GM19438 (cell line): ENCODE data around the gene PER2.

Experiments
- ATAC-seq: cut with Tn5 transposase; IDR thresholded peaks from one replicate; pipeline ENCODE4 v1.9.1; 2021; ENCODE audit warnings: low read depth; ENCODE audit not compliant: unreplicated experiment

Gene PER2

GRCh38 chr2:238270606-238271005, 17.8 kb downstream of the PER2 start:
- ATAC-seq: no peak

GRCh38 chr2:238269741-238270140, 18.7 kb downstream of the PER2 start:
- no peak for ATAC-seq

GRCh38 chr2:238267884-238268680, 20.3 kb downstream of the PER2 start:
- no peak for ATAC-seq

- no peak for ATAC-seq
These were observed 21.1 kb downstream of the PER2 start for GRCh38 chr2:238267341-238267710.

DNA sequence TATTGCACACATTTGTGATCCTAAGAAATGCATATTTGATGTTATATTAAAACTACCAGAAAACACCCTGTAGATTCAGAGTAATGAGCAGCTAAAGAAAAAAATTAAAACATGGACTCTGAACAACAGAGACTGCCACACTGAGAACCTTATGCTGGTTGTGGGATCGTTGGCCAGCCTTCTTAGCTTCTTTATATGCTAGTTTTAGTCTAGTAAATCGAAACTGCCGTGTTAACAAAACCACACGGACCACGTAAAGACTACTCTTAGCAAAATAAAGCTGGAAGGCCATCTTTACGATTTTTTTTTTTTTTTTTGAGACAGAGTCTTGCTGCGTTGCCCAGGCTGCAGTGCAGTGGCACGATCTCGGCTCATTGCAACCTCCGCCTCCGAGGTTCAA, 22.8 kb downstream of the PER2 start:
- ATAC-seq: no peak

- no peak for ATAC-seq
These were observed 24.3 kb downstream of the PER2 start for GRCh38 chr2:238264072-238264460.

- ATAC-seq: no peak
These were observed 25.0 kb downstream of the PER2 start for GRCh38 chr2:238263204-238264071.

DNA sequence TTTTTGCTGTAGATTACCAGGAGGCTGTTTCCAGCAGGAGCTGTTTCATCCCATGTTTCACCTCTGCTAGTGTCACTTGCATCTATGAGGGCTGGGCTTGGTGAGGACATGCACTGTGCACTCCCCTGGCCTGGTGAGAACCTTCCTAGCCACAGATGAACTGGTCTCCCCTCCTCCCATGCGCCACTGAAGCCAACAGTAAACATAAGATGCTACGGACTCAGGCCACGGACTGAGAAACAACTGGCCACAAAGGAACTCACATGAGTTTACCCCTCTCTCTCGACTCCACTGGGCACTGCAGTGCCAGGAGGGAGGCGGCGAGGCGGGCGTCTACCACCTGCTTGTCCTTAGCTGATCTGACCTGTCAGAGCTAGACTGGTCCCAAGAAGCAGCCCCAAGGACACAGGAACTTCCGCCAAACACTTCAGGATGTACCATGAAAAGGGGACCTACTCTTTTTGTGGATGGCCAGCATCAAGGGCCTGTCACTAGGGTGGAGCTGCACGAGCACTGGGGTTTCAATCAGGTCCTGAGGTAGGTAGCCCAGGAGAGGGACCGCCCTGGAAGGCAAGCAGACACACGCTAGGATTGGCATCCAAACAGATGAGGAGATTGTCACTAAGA, 25.8 kb downstream of the PER2 start:
- ATAC-seq: no peak

GRCh38 chr2:238261718-238262375, 26.6 kb downstream of the PER2 start:
- no peak for ATAC-seq

GRCh38 chr2:238260883-238261282, 27.5 kb downstream of the PER2 start:
- ATAC-seq: no peak

DNA sequence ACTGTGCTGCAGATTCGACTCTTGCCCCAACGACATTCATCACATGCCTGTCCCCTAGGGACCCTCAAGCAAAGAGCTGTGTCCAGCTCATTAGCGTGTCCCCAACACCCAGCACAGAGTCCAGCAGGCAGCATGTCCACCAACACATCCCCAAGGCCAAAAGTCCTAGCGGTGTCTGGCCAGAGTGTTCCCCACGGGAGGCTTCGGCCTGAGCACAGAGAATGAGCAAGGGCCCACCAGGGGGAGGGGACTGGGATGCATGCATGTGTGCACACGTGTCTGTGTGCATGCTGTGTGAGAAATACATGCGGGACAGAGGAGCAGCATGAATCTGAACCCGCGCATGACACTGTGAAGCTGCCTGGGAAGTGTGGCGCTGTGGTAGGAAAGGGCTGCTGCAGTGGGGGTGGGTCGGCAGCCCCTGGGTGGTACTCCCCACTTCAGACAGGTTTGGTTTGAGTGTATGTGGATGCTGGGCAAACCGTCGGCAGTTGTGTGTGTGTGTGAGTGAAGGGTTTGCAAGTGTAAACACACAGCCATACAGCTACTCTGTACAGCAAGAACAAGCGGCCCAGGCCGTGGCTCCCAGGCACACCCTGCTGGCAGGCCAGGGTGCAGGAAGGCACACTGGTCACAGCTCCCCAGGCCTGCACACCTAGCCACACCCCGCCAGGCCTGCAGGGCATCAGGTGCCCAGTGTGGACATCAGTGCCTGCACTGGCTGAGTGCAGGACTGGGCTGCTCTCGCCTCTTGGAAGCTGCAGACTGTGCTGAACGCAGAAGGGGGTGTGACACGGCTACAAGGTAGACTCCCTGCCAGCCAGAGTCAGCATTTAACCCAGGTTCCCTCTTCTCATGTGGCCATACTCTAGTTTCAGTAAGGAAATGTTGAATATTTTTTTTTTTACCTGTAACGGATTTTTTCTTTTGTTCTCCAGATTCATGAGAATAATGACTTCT, 29.1 kb downstream of the PER2 start:
- no peak for ATAC-seq

DNA sequence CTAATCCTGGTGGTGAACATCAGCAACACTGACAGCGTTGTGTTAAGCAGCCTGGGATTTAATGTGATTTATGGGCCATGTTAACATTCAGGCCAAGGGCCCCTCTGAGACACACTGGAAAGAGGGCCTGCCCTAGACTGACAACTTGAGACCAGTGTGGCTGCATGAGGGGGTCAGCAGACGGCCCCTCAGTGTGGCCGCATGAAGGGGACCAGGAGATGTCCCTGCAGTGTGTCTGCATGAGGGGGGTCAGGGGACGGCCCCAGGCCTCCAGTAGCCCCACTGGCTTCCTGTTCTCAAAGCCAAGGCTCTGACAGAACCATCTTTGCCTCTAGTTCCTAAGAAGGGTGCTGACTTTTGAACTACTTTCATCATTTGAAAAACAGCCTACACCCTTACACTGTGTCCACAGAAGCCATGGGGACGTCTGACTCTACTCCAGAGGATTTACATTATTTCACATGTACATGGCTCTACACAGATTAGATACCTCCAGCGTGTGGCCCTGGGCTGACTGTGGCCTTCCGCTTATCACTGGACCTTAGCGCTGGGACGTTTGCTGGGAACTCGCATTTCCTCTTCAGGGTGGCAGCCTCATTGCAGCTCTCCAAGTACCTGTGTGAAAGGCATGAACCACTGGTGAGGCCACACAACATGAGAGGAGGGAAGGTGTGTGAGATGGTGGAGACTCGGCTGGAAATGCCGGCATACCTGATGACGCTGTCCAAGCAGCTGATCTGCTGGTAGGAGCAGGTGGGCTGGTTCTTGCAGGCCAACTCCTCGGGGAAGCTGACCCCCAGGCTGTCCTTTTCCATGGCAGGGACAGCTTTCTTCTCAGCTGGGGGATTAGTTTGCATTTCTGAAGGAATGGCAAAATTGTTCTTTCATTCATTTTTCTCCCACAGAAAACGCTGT, 30.4 kb downstream of the PER2 start:
- ATAC-seq: no peak

DNA sequence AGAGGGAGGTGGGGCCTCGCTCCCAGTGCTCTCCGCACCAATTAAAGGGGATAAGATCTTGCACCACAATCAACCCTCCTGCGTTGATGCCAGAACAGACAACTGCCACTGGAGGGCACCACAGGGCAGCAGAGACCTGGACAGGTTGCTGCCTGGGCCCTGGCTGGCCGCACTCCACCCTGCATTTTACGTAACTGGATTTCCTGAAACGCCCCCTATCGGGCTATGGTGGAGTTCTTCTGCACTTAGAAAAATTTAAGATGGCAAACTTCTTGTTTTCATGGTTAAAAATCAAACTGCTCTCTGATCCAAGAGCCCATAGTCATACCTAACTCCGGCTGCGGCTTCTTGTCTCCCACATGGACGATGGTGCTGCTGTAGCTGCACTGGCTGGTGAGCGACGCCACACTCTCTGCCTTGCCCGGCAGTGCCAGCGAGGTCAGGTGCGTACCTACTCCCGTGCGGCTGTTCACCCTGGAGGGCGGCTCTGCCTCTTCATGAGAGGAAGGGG, 31.8 kb downstream of the PER2 start:
- no peak for ATAC-seq

GRCh38 chr2:238256111-238256510, 32.3 kb downstream of the PER2 start:
- ATAC-seq: no peak

DNA sequence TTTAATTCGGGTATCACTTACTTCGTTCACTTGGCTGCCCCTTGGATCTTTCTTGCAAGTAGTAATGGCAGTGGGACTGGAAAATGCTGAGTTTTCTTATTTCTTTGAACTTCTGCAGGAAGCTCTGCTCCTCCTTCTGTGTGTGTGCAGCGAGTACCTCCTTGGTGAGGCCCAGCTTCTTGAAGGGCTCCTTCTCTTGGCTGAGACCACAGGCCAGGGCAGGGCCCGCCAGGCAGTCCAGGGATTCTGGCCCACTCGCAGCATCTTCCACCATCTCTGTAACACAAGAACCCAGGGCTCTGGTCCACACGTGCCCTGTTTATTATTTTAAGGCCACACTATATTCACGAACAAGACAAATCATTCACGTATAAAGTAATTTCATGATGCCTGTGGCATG, 32.8 kb downstream of the PER2 start:
- ATAC-seq: no peak

DNA sequence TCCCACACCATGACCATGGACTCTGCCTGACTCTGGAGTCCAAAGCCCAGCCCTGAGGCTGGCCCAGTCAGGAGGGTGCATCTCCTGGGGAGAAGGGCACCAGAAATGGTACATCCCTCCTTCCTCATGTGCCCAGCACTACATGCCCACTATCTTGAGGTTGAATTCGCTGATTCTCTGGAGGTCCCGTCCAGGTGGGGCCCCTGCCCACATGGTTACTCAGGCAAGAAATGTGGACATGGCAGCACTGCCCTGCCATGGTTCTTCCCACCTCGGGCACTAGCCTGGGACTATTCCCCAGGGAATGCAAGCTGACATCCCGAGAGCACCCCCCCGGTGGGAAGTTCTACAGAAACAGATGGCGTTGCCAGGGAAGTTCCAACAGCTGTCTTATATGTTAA, 33.3 kb downstream of the PER2 start:
- no peak for ATAC-seq

DNA sequence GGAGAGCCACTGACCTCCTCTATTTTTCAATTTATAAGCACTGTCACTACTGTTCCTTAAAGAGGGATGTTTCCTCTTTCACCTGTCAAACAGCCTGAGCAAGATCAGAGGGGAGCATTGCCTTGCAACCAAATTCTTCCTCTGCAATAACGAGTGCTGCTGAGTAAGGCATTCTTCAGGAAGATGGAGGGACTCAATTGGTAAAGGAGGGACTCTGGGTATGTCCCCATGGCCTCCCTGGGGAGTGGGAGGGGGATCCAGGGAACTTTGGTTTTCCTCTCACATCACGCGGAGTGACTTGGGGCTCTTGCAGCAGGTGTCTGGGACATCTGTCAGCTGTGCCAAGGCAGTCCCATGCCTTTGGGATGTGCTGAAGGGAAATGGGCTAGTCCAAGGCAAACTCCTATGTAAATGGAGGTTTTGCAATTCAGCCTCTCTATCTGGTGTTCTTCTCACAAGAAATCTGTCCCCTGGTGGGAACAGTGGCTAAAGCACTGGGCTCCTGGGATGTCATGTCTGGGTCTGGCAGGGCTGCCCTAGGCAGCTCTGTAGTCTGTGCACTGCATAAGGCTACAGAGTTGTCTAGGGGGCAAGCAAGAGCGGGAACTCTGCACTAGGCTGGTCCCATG, 34.2 kb downstream of the PER2 start:
- ATAC-seq: no peak
